Adipocyte (in vitro differentiated cells): ENCODE results near the gene USP10.

Experiments
- DNase-seq: peaks from one replicate; pipeline ENCODE4 v3.0.0-alpha.2; 2015; ENCODE audit warnings: low read depth
- H3K27me3 ChIP-seq: replicated peaks from 2 replicates; pipeline ENCODE4 v1.7.0; 2013; ENCODE audit warnings: mild to moderate bottlenecking, low read length, moderate library complexity; ENCODE audit not compliant: control insufficient read depth, insufficient read depth
- H3K36me3 ChIP-seq: 2 replicates; pipeline ENCODE4 v1.7.0; 2013; ENCODE audit warnings: low read length, mild to moderate bottlenecking, moderate library complexity; ENCODE audit not compliant: control insufficient read depth, insufficient read depth, severe bottlenecking
- H3K4me1 ChIP-seq: 2 replicates; pipeline ENCODE4 v1.7.0; 2013; ENCODE audit warnings: mild to moderate bottlenecking, low read length, moderate library complexity; ENCODE audit not compliant: control insufficient read depth, insufficient read depth
- H3K4me3 ChIP-seq: 2 replicates; pipeline ENCODE4 v1.7.0; 2013; ENCODE audit warnings: mild to moderate bottlenecking, low read length, moderate library complexity
- H3K9ac ChIP-seq: 2 replicates; pipeline ENCODE4 v1.7.0; 2013; ENCODE audit warnings: mild to moderate bottlenecking, low read length, moderate library complexity
- H3K9me3 ChIP-seq: 2 replicates; pipeline ENCODE4 v1.7.0; 2013; ENCODE audit warnings: mild to moderate bottlenecking, low read length, moderate library complexity; ENCODE audit not compliant: control insufficient read depth

USP10 gene

GRCh38 chr16:84661418-84662060 lies 38.3 kb upstream of the USP10 start:
- H3K27me3 ChIP-seq = no peaks in the 10 kb centered on the region
- no peak overlapping the region for H3K9ac ChIP-seq
- no peak for DNase-seq
- H3K4me3 ChIP-seq = no peak overlapping the region
- no peaks in the 10 kb centered on the region for H3K9me3 ChIP-seq
- peaks cover 93% of the 10 kb centered on the region for H3K36me3 ChIP-seq
- H3K4me1 ChIP-seq = peaks cover 8% of the 10 kb centered on the region

DNA sequence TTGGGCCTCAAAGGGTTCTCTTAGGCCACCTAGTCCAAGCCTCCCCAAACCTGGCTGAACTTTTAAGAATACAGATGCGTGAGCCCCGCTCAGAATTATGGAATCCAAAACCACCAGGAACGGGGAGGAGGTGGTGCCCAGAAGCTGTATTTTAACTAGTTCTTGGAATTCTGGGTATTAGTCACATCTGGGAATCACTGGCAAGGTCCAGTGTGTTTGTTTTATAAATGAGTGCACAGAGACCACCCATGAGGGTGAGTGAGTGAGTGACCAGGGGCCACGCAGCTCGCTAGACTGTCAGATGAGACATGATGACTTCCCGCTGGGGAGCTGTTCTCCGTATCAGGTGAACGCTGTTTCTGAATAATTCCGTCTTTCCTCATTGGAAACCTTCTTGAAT lies 37.3 kb upstream of the USP10 start:
- peaks cover 9% of the 10 kb centered on the region for H3K4me1 ChIP-seq
- H3K4me3 ChIP-seq = no peak overlapping the region
- peaks cover 84% of the 10 kb centered on the region for H3K36me3 ChIP-seq
- DNase-seq = no peak
- no peaks in the 10 kb centered on the region for H3K9me3 ChIP-seq
- H3K27me3 ChIP-seq = no peaks in the 10 kb centered on the region
- no peak overlapping the region for H3K9ac ChIP-seq

- H3K27me3 ChIP-seq = no peaks in the 10 kb centered on the region
- H3K4me3 ChIP-seq = no peak overlapping the region
- H3K4me1 ChIP-seq = peaks cover 12% of the 10 kb centered on the region
- H3K9ac ChIP-seq = no peak overlapping the region
- no peaks in the 10 kb centered on the region for H3K9me3 ChIP-seq
- peak; percentile 24 for DNase-seq
- peaks cover 73% of the 10 kb centered on the region for H3K36me3 ChIP-seq
These were observed 36.2 kb upstream of the USP10 start for GRCh38 chr16:84663433-84664101.

- peaks cover 55% of the 10 kb centered on the region for H3K36me3 ChIP-seq
- no peak overlapping the region for H3K9ac ChIP-seq
- H3K4me1 ChIP-seq = peaks cover 12% of the 10 kb centered on the region
- H3K9me3 ChIP-seq = no peaks in the 10 kb centered on the region
- DNase-seq = no peak
- H3K4me3 ChIP-seq = no peak overlapping the region
- no peaks in the 10 kb centered on the region for H3K27me3 ChIP-seq
These were observed 34.4 kb upstream of the USP10 start for GRCh38 chr16:84665359-84665758.

DNA sequence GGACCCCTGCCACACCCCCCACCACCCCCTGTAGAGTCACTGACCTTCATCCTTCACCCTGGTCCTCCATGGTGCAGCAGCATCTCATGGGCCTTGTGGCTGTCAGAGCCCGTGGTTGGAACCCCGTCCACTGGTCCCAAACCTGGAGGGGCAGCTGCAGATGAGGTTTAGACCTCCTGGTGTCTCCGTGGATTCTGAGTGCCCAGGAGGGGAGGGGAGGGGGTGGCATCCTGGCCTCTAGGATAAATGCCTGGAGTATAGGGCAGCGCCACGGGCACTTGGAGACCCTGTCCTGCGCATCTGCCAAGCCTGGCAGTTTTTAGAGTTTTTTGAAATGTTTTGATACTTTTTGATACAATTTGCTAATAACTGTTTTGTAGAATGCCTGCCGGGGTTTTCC lies 34.0 kb upstream of the USP10 start:
- peaks cover 50% of the 10 kb centered on the region for H3K36me3 ChIP-seq
- no peak for DNase-seq
- peaks cover 12% of the 10 kb centered on the region for H3K4me1 ChIP-seq
- H3K4me3 ChIP-seq = no peak overlapping the region
- no peaks in the 10 kb centered on the region for H3K27me3 ChIP-seq
- no peak overlapping the region for H3K9ac ChIP-seq
- no peaks in the 10 kb centered on the region for H3K9me3 ChIP-seq

GRCh38 chr16:84667600-84668309 lies 32.0 kb upstream of the USP10 start:
- H3K9me3 ChIP-seq = no peaks in the 10 kb centered on the region

GRCh38 chr16:84670063-84670462 lies 29.7 kb upstream of the USP10 start:
- H3K9me3 ChIP-seq = no peaks in the 10 kb centered on the region
- H3K36me3 ChIP-seq = peaks cover 8% of the 10 kb centered on the region

More at GRCh38 chr16:84667600-84668309, 32.0 kb upstream of the USP10 start:
- peak; percentile 38 for DNase-seq
- Histone ChIP-seq H3K27me3 (no peaks in the 10 kb centered on the region), H3K9ac (peak overlapping the region; percentile 4), H3K36me3 (peaks cover 31% of the 10 kb centered on the region), H3K4me1 (peaks cover 12% of the 10 kb centered on the region), H3K4me3 (no peak overlapping the region)

GRCh38 chr16:84672276-84673202 lies 27.3 kb upstream of the USP10 start:
- peak; percentile 81 for DNase-seq
- H3K4me3 ChIP-seq = no peak overlapping the region
- no peaks in the 10 kb centered on the region for H3K9me3 ChIP-seq
- H3K4me1 ChIP-seq = peaks cover 2% of the 10 kb centered on the region
- no peaks in the 10 kb centered on the region for H3K36me3 ChIP-seq
- H3K27me3 ChIP-seq = peaks cover 4% of the 10 kb centered on the region
- no peak overlapping the region for H3K9ac ChIP-seq

More at GRCh38 chr16:84670063-84670462, 29.7 kb upstream of the USP10 start:
- DNase-seq = no peak
- Histone ChIP-seq H3K27me3 (no peaks in the 10 kb centered on the region), H3K4me1 (peaks cover 3% of the 10 kb centered on the region), H3K9ac (no peak overlapping the region), H3K4me3 (no peak overlapping the region)

DNA sequence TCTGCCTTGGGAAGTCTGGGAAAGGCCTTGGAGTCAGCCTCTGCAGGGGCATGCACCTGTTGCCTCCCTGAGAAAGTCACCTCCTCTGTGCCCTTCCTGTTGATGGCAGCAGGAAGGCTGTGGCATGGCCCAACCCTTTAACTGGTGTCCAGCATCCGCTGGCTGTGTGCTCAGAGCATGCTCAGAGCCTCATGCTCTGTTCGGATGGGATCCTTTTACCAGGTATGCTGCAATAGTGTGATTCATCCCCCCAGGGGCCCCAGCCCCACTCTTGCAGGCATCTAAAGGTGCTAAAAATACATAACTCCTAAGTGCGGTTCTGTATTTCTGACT lies 26.6 kb upstream of the USP10 start:
- no peaks in the 10 kb centered on the region for H3K9me3 ChIP-seq
- H3K27me3 ChIP-seq = peaks cover 4% of the 10 kb centered on the region
- no peaks in the 10 kb centered on the region for H3K36me3 ChIP-seq
- H3K4me3 ChIP-seq = no peak overlapping the region
- DNase-seq = no peak
- H3K9ac ChIP-seq = no peak overlapping the region
- H3K4me1 ChIP-seq = no peaks in the 10 kb centered on the region

DNA sequence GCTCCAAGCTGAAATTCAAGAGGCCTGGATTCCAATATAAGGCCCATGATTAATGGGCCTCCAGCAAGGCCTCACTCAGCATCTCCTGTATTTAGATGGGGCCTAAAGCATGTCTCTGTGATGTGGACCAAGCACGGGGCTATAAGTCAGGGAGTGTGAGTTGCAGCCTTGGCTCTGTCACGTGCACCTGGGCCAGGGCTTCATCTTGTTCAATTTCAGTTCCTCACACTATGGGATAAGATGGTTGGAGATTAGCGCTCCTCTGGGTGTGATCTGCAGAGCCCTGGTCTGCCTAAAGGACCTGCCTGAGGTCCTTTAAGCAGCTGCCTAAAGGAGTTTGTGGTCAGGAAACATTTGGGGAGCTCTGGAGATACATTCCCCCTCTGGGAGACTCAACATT lies 26.2 kb upstream of the USP10 start:
- no peaks in the 10 kb centered on the region for H3K4me1 ChIP-seq
- H3K9me3 ChIP-seq = no peaks in the 10 kb centered on the region
- peaks cover 4% of the 10 kb centered on the region for H3K27me3 ChIP-seq

GRCh38 chr16:84675423-84675822 lies 24.4 kb upstream of the USP10 start:
- no peak for DNase-seq
- Histone ChIP-seq H3K9ac (no peak overlapping the region), H3K4me3 (no peak overlapping the region), H3K36me3 (no peaks in the 10 kb centered on the region), H3K9me3 (no peaks in the 10 kb centered on the region), H3K4me1 (no peaks in the 10 kb centered on the region), H3K27me3 (peaks cover 4% of the 10 kb centered on the region)

More for the DNA sequence above, 26.2 kb upstream of the USP10 start:
- Histone ChIP-seq H3K4me3 (no peak overlapping the region), H3K36me3 (no peaks in the 10 kb centered on the region), H3K9ac (no peak overlapping the region)
- no peak for DNase-seq
